Measurements from ENCODE around the gene NEO1.

Gene NEO1

DNA sequence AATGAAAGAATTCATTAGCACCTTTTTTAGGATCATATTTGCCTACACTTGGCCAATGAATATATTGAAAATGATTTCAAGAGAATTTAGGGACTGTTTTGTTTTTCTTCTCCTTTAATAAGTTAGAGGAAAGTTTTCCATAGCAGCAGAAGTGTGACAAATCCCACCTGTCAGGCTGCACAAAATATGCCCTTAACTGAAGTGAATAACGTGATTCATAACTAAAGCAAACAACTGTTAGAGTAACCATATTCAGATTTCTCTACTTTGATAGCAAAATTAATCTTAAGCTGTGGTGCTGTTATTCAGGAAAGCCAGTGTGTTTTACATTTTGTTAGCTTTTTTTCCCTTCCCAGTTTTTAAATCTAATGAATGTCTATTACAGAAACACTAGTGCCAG lies 195.1 kb downstream of the NEO1 start:
- no peak overlapping the region for H3K4me3 ChIP-seq (ENCODE audit: control insufficient read depth, low read depth, low read length)
- TF ChIP-seq, protein P1, sequence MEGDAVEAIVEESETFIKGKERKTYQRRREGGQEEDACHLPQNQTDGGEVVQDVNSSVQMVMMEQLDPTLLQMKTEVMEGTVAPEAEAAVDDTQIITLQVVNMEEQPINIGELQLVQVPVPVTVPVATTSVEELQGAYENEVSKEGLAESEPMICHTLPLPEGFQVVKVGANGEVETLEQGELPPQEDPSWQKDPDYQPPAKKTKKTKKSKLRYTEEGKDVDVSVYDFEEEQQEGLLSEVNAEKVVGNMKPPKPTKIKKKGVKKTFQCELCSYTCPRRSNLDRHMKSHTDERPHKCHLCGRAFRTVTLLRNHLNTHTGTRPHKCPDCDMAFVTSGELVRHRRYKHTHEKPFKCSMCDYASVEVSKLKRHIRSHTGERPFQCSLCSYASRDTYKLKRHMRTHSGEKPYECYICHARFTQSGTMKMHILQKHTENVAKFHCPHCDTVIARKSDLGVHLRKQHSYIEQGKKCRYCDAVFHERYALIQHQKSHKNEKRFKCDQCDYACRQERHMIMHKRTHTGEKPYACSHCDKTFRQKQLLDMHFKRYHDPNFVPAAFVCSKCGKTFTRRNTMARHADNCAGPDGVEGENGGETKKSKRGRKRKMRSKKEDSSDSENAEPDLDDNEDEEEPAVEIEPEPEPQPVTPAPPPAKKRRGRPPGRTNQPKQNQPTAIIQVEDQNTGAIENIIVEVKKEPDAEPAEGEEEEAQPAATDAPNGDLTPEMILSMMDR (conservative IDR thresholded peaks at IDR 0.05; ENCODE audit: control insufficient read depth, insufficient read depth, low read depth, low read length) = no peak
- no peak for DNase-seq (ENCODE audit: low read depth)

DNA sequence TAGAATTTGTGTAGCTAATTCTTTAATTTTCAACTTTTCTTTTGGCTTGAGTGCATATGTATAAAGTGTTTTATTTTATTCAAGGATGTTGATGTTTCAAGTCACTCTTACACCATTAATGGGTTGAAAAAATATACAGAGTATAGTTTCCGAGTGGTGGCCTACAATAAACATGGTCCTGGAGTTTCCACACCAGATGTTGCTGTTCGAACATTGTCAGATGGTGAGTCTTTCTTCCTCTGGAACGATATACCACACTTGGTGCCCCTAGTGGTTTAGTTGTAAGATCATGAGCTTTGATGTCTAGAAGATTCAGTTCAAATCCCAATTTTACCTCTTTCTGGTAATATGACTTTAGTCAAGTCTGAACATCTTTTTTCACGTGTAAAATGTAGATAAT lies 197.2 kb downstream of the NEO1 start:
- TF ChIP-seq, protein P1 (conservative IDR thresholded peaks at IDR 0.05; ENCODE audit: control insufficient read depth, insufficient read depth, low read depth, low read length) = no peak
- DNase-seq (ENCODE audit: low read depth) = no peak
- H3K4me3 ChIP-seq (ENCODE audit: control insufficient read depth, low read depth, low read length) = no peak overlapping the region

DNA sequence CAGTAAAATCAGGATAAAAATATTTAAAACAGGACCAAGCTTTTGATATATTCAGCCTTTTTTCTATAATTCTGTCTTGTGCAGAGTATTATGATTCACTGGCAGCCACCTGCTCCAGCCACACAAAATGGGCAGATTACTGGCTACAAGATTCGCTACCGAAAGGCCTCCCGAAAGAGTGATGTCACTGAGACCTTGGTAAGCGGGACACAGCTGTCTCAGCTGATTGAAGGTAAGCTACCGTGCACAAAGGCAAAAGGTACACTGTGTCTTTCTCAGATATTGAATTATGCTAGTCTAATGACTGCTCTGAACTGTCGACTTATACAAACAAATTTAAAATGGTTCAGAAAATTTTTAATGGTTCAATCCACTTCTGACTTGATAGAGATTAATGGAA lies 202.3 kb downstream of the NEO1 start:
- TF ChIP-seq, protein P1 (conservative IDR thresholded peaks at IDR 0.05; ENCODE audit: control insufficient read depth, insufficient read depth, low read depth, low read length) = no peak
- H3K4me3 ChIP-seq (ENCODE audit: control insufficient read depth, low read depth, low read length) = no peak overlapping the region
- DNase-seq (ENCODE audit: low read depth) = no peak

DNA sequence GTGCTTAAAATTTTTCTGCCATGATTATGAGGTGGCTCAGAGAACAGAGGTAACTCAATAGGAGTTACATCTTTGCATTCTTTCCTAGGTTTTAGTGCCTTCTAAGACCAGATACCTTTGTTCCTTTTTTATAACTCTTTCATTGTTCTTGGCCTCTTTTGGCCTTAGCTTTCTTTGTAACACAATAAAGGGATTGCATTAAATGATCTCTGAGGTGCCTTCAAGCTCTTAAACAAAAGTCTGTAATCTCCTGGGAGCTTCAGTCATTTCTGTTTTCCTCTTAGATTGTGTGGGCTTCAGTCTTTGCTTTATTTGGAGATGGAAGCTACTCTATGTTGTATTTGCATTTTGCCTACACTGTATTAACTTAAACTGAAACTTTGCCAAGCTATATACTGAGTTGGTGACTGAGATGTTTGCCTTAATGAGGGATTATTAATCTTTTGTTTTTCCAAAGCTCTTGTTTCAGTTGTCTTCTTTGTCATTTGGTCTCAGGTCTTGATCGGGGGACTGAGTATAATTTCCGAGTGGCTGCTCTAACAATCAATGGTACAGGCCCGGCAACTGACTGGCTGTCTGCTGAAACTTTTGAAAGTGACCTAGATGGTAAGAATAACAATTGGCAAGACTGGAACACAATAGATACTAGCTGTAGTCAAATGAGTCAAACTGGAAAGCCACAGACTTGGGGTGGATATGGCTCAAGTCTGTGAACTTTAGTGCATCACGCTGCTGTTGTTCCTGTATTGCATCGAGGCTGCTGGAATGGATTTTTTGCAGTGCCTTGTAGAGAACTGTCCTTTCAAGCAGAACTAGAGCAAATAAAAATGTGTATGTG lies 206.2 kb downstream of the NEO1 start:
- TF ChIP-seq, protein P1 (conservative IDR thresholded peaks at IDR 0.05; ENCODE audit: control insufficient read depth, insufficient read depth, low read depth, low read length) = no peak
- H3K4me3 ChIP-seq (ENCODE audit: control insufficient read depth, low read depth, low read length) = no peak overlapping the region
- no peak for DNase-seq (ENCODE audit: low read depth)

DNA sequence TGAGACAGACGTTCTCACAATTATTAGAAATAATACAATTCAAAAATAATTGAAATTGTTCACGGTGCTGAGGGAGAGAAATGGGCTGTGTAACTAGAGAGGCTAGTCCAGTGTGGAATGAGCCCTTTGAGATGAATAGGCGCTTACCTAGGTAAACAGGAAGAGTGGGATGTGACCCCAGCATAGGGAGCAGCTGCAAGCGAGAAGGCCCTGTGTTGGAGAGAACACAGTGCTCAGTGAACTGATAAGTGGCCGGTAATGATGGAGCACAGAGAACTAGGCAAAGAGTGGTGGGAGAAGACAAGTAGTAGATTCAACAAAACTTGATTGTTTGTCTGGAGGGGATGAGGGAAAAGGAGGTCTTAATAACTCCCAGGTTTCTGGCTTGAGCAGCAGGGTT lies 212.6 kb downstream of the NEO1 start:
- TF ChIP-seq, protein P1 (conservative IDR thresholded peaks at IDR 0.05; ENCODE audit: control insufficient read depth, insufficient read depth, low read depth, low read length) = no peak
- H3K4me3 ChIP-seq (ENCODE audit: control insufficient read depth, low read depth, low read length) = no peak overlapping the region
- no peak for DNase-seq (ENCODE audit: low read depth)

DNA sequence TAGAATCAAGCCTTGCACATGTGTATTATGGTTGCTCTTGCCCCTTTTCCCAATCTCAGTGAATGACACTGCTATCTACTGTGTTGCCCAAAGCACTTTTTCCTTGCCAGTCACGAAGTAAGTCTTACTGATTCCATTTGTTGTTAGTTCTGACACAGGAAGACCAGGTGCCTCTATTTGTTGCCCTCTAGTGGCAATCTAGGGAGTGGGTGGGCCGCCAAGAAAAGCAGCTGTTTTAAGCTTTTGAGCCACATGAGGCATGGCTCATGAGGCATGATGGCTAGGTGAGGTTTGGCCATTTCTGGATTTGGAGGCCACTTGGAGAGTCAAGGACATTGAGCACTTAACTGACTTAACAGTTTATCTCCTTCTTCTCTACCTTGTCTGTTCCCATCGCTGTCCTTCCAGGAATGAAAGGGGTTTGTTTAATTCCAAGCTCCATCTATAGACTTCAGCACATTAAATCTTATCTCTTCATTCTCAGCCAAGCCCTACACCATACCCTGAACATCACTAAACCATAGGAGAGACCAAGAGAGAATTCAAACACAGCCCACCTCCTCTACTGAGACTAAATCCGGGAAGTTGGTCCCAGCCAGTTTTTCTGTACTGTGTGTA lies 213.4 kb downstream of the NEO1 start:
- TF ChIP-seq, protein P1 (conservative IDR thresholded peaks at IDR 0.05; ENCODE audit: control insufficient read depth, insufficient read depth, low read depth, low read length) = peak; percentile 69
- H3K4me3 ChIP-seq (ENCODE audit: control insufficient read depth, low read depth, low read length) = no peak overlapping the region
- DNase-seq (ENCODE audit: low read depth) = peak; percentile 49

Data from fibroblast of mammary gland (primary cell).